Camera-type eye (tissue), 1 donor: Measurements from ENCODE around the gene IL26. TPM values are rescaled to one million over a fixed set of nuclear protein-coding genes. Genes with fewer than 3 reads are reported as not detected.

Experiments used
- total RNA-seq: library from RNA; depleted of rRNA; stranded (reverse); fragments of >200 nt; gene quantifications from one replicate; pipeline ENCODE4 v1.2.3, GENCODE V29; 2014

The IL26 gene
- not detected for total RNA-seq

DNA sequence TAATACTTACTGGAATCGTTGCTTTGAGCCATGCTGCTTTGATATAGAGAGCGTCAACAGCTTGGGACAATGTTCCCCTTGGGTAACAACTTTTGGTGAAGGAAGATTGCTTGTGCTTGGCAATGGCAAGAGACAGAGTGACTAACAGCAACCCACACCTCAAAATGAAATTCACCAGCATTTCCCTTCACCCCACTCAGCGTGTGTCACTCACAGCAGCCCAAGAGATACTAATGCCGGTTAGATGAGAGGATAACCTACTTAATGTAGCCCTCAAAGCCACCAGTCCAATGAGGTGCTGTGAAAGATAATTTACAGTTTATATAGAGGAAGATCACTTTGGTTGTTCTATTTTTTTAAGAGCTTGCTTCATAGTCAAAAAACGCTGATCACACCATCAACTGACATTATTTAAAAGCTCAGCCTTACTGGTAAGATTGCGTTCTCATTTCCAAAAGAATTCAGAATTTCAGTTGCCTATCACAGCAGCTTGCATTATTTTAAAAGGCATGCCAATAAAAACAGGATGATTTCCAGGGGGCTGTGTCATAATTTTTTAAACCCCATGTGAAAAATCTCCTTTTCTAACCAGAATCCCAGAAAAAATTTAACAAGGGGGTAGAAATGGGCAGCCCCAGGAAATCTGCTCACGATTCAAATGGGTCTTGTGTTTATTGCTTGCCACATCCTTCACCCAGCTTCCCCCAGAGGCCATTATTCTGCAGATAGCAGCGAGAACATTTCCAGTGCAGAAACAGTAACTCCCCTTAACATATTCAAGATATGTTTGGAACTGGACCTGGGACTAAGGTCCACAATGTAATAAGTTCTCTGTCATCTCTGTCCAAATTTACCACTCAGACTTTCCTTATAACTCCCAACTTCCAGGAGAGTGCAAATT lies at the start of gene IL26:
IL26 (minus strand) TSS at position 235 of the 901 bp plus-strand sequence; CDS start at position 181, 54 bp downstream.

DNA sequence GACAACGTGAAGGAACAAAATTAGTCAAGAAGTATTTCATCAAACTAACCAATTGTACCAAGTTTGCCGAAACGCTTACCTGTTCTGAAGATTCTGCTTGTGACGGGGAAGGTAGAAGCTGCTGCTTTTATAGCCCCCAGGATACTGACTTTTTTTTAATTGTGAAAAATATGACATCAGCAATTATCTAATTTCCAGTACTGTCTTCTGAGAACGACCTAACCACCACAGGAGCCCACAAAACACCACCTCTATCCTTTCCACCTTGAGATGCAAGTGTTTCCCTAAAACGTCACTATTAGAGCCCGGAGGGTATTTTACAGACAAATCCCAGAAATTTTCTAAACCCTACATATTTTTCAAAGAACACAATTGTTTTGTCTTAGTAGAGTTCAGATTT lies 27.9 kb upstream of the IL26 start, which contains the start of gene IL22:
IL22 (minus strand) TSS at position 101 of the 400 bp plus-strand sequence. CDS start 156 bp downstream, outside the sequence.

DNA sequence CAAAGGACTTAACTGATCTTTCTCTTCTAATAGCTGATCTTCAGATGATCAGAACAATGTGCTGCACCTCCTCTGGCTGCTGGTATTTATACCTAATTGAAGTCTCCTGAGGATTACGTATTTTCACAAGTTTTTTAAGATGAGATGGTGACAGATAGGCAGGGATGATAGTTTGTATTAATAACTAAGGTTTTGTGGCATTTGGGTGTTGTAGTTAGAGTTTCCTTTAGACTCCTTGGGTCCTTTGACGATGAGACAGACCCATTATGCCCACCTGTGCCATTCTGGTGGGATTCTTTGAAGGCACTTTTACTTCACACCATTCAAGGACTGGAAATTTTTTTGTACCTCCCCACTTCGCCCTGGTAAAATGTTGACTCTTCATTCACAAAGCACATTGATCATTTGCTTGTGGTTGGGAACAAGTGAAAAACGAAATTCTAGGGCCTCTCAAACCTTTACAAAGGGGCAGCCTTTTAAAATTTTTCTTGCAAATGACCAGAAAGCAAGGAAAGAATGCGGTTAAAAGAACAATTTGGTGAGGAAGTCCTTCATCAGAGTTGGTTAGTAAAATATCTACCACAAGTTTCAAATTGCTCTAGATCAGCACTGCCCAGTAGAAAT lies 65.8 kb downstream of the IL26 start, which contains the start of gene IFNG:
IFNG (minus strand) TSS at position 60 of the 624 bp plus-strand sequence. CDS start 125 bp downstream, outside the sequence.

Other genes starting within 250 kb of the IL26 start
- gene IFNG-AS1, start 236.4 kb downstream of the IL26 start, total RNA-seq = 4.9 TPM
- not detected for gene IFNG, start 66.1 kb downstream of the IL26 start, total RNA-seq
- not detected for gene IL22, start 27.8 kb upstream of the IL26 start, total RNA-seq
- gene MDM1, start 106.6 kb upstream of the IL26 start, total RNA-seq = 47.8 TPM